GM18520 (cell line): ENCODE measurements around the gene INPP5A.
"Not testable (repeated sequence)": the region's sequence is repeated elsewhere in the genome, so short reads cannot be mapped to it uniquely, and the experiment has no call there.

Source experiments
- ATAC-seq: cut with Tn5 transposase; IDR thresholded peaks from one replicate; pipeline ENCODE4 v1.9.1; 2021; ENCODE audit not compliant: unreplicated experiment

Gene INPP5A

DNA sequence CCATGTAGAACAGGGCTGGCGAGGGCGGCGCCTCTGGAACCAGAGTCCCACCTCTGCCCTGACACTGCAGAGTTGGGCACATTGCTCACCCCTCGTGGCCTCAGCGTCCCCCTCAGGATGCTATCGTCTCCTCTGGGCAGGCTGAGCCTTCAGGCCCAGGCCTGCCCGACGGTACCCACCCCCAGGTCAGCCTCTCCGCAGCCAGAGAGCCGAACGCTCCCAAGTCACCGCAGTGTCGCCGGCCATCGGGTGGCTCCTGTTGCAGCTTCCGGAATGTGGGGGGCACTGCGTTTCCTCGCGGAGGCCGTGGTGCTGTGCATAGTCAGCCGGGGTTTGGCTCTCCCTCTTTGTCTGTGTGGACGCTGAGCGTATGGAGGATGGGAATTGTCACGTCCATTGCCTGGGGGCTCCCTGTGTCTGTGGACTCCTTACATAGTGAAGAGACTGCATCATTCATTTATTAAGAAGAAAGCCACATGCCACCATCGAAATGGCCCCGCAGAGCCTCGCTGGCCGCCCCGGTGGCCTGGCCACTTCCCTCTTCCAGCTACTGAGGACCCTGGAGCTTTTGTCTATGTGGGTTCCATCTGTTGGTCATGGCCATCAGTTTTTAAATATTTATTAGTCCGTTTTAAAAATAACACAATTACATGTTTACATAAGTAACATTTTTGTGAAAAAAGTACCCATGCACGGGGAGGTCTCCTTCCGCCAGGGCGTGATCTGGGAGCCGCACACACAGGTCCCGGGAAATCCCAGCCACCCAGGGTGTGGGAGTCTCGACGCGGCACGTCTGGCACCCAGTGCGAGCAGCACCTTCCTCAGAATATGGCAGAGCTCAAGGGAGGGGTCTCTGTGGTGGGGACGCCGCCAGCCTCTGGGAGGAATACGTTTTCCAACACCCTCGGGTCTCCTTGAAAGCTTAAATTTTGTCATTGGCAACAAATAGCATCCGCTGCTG lies 232.8 kb downstream of the INPP5A start:
- ATAC-seq = no peak

DNA sequence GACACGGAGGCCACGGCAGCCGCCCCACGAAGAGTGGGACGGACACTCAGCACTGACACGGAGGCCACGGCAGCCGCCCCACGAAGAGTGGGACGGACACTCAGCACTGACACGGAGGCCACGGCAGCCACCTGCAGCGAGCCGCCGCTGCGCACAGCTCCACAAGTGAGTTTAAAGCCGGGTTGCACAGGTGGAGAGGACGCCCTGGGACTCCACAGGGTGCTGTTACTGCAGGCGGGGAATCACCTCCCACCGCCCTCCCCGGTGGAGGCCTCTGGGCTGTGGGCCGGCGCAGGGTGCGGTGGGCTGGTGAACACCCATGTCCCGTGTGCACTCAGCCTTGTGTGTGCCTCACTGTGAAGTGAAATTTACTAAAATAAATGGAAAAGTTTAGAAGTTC lies 235.2 kb downstream of the INPP5A start:
- not testable (repeated sequence) for ATAC-seq

- ATAC-seq = no peak
Measured at GRCh38 chr10:132774181-132774901, 236.8 kb downstream of the INPP5A start.

GRCh38 chr10:132774902-132775863 lies 237.6 kb downstream of the INPP5A start:
- ATAC-seq = no peak

- ATAC-seq = no peak
Measured at GRCh38 chr10:132776186-132776585, 238.6 kb downstream of the INPP5A start.

DNA sequence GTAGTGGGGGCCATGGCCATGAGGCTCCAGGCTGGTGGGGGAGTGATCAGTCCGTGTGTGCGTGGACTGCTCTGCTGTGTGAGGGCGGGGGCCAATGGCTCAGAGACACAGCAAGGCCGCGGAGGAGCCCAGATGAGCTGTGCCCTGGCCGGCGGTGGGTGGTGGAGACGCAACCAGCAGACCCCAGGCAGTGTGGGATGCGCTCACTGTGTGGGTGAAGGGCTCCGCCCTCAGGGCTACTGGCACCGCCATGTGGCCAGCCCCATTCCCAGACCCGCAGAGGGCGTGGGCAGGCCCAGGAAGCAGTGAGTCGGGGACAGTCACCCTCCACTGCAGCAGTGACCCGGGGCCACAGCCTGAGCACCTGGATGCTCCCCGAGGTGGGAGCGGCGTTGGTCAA lies 239.2 kb downstream of the INPP5A start:
- no peak for ATAC-seq

GRCh38 chr10:132777441-132777840 lies 239.9 kb downstream of the INPP5A start:
- ATAC-seq = no peak

DNA sequence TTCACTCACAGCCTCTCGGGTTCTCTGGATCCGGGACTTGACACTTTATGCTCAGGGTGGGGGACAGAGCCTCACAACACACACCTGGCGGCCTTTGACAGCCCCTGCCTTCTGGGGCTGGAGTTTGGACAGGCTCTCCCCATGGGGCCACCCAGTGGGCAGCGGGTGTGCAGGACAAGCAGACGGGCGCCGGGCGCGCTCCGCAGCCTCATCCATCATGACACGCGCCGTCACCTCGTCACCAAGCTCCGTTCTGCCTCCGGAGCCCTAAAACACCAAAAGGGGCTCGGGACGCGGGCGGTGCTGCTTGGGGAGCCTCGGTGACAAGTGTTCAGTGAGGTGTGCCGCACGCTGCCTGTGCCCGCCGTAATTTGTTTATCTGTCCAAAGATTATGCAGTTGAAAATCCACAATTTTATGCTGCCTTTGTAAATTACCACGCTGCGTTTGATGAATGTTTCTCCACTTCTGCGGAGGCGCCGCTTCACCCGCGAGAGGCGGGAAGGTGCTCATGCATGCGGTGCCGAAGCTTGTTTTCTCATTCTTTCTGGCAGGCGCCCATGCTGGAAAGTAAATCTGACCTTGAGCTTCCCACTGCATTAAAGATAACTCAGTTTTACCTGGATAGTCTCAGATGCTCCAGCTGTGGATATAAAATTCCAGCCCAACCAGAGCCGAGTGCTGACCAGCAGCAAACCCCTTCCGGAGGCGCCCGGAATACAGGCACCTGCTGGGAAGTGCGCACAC lies 242.1 kb downstream of the INPP5A start:
- ATAC-seq = no peak

- ATAC-seq = no peak
Measured at GRCh38 chr10:132780356-132780755, 242.8 kb downstream of the INPP5A start.

- no peak for ATAC-seq
Measured at GRCh38 chr10:132781556-132781955, 244.0 kb downstream of the INPP5A start.

DNA sequence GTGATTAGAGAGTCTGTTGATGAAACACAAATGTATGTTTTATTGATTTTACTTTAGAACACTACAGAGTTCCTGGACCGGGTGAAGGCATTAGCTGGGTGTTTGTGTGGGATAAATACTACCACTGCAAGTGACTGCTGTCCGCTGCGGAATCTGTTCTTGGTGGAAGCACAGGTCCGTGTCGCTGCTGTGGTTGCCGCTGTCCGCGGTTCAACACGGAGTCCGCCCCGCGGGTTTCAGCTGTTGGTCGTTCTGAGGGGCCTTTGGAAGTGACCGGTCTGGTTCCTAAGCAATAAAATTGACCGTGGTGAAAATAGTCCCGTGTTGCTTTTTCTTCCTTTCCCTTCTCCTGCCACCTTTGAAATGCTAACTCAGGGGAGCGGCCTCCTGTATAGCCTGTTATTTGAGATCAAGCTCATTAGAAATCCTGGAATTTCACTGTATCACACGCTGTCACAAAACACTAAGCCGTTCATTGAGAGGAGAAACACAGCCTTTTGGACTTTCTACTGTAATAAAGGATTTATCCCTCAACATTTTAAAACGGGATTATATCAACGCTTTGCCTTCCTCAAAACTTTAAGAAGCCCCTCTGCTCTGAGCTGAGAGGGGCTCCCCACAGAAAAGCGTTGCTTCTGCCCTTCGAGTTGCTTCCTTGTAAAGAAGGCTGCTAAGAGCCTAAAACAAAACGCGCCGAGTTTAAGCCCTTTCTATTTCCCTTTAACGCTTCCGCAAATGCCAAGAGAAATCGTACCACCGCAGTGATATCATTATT lies 245.8 kb downstream of the INPP5A start:
- no peak for ATAC-seq

GRCh38 chr10:132783940-132784865 lies 246.6 kb downstream of the INPP5A start:
- no peak for ATAC-seq

DNA sequence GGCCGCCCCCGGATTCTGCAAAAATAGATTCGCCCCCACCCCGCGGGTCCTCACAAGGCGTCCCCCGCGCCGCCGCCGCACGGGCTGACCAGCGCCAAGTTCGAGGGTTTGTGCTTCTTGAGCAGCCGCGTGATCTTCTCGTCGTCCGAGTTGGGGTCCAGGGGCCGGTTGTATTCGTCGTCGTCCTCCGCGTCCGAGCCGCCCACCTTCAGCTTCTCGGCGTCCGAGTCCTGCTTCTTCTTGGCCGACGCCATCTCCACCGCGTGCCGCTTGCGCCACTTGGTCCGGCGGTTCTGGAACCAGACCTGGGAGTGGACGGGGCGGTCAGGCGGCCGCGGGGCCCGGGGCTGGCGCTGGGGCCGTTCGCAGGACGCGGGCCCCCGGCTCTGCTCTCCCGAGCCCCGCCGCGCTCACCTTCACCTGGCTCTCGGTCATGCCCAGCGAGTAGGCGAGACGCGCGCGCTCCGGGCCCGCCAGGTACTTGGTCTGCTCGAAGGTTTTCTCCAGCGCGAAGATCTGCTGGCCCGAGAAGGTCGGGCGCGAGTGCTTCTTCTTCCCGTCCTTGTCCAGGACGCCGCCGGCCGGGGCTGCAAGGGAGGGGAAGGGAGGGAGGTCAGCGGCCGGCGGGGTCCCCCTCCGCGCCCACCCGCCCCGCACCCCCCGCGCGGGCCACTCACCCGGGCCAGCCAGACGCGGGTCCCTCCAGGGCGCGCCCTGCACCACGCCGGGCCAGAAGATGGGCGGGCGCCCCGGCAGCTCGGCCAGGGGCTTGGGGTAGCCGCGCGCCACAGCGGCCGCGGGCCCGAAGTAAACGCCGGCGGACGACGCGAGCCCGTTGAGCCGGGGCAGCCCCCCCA lies 247.5 kb downstream of the INPP5A start:
- ATAC-seq = no peak

GRCh38 chr10:132785723-132786475 lies 248.3 kb downstream of the INPP5A start, which contains the start of gene NKX6-2:
Gene NKX6-2, minus strand, starts transcription at chr10:132786147. Its CDS starts 199 bp downstream, at chr10:132785948.
- ATAC-seq = no peak

DNA sequence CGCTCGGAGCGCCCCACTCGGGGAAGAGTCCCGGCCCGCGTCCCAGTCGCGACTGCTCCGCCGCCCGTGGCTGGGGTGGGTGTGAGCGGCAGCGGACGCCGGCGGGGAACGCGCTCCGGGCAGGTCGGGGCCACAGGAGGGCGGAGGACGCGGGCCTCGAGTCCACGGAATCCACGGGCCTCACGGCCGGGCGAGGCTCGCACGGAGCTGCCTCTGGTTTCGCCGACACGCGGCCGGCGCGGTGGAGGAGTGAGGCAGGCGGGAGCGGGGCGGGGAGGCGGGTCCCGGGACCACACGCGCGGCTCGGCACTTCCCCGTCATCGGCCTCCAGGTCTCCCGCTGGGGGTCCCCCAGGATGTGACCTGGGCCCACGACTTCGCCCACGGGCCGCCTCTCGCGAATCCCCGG lies 248.9 kb downstream of the INPP5A start:
- ATAC-seq = no peak

- no peak for ATAC-seq
Measured at GRCh38 chr10:132786884-132787494, 249.4 kb downstream of the INPP5A start.
